Renal cortex interstitium (tissue), 11 donors: Measurements from ENCODE around the gene CBFA2T3. TPM values are rescaled to one million over a fixed set of nuclear protein-coding genes. Genes with fewer than 3 reads are reported as not detected.
"Not testable (repeated sequence)": the region's sequence is repeated elsewhere in the genome, so short reads cannot be mapped to it uniquely, and the experiment has no call there.

ENCODE experiments used
- DNase-seq, 11 donors: peaks; one replicate each; pipeline ENCODE4 v3.0.0-alpha.2; 2013; ENCODE audit warnings: low read depth in 9 of 11, low spot score in 4 of 11; ENCODE audit errors: extremely low read depth in 1 of 11
- polyA plus RNA-seq, 3 donors: library from polyadenylated mRNA; unstranded; fragments of 120-200 nt; gene quantifications; one replicate each; pipeline ENCODE4 v1.2.1, GENCODE V29; 2013; ENCODE audit not compliant: insufficient read length in 3 of 3

CBFA2T3 gene
- polyA plus RNA-seq, 3 donors = 2.6 to 5.5 (median 2.7) TPM

DNA sequence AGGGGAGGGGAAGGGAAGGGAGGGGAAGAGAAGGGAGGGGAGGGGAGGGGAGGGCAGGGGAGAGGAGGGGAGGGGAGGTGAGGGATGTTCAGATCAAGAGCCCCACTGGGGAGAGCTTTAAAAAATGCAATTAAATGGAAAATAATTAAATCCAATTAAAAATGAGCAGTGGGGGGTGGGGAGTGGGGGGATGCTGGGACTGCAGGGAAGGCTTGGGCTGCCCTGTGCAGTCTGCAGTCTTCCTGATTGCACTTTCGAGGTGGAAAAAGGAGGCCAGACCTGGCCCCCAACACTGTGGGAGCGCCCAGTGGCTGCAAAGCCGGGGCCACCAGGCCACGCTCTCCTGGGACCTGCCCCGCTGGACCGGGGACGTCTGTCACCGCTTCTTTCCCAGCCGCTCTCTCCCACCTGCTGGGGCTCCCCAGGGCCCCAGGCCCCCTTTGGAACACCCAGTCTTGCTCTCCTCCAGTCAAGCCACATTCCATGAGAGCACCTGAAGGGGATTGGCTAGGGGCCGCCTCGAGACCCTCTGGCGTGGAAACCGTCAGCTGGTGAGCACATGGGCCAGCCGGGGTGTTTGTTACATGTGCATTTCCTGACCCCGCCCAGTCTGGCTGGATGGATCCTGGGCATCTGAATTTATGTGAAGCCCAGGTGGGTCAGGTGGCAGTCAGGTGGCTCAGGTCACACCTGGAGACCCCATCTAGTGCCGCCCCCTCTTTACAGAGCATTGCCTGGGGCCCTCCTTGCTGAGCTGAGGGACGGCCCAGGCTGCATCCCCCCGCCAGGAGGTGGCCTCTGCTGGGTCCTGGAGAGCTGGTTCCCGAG is 37.6 kb upstream of the CBFA2T3 start:
- DNase-seq = no peak

- no peak for DNase-seq
These were observed 36.8 kb upstream of the CBFA2T3 start for GRCh38 chr16:89013692-89014402.

DNA sequence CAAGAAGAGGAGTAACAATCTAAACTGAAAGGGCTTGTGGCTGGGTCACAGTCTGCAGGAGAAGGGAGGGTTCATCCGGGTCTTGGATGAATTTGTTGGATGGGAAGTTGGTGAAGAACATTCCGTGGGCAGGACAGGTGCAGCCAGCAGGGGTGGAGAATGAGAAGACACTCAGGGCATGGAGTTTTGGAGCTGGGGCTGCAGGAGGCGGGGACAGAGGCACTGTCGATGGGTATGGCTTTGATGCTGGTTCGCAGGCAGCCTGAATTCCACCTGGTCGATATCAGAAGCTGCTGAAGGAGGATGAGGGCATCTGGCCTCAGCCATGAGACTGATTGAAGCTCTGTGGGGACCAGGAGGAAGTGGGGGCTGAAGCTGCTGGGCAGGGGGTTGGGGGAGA is 36.1 kb upstream of the CBFA2T3 start:
- no peak for DNase-seq

DNA sequence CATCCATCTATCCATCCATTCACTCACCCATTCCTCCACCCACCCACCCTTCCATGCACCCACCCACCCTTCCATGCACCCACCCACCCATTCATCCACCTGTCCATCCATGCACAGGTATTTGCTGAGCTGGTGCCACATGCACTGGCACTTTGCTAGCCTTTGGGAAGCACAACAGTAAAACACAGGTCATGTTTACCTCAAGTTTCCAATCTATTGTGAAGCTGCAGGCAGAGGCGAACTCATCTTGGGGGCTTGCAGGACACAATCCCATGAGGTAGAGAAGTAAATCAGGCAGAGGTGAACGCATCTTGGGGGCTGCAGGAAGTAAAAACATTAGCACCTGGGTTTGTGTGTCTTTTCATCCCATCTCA is 35.6 kb upstream of the CBFA2T3 start:
- DNase-seq = no peak

- DNase-seq = no peak
These were observed 35.1 kb upstream of the CBFA2T3 start for GRCh38 chr16:89011909-89012621.

DNA sequence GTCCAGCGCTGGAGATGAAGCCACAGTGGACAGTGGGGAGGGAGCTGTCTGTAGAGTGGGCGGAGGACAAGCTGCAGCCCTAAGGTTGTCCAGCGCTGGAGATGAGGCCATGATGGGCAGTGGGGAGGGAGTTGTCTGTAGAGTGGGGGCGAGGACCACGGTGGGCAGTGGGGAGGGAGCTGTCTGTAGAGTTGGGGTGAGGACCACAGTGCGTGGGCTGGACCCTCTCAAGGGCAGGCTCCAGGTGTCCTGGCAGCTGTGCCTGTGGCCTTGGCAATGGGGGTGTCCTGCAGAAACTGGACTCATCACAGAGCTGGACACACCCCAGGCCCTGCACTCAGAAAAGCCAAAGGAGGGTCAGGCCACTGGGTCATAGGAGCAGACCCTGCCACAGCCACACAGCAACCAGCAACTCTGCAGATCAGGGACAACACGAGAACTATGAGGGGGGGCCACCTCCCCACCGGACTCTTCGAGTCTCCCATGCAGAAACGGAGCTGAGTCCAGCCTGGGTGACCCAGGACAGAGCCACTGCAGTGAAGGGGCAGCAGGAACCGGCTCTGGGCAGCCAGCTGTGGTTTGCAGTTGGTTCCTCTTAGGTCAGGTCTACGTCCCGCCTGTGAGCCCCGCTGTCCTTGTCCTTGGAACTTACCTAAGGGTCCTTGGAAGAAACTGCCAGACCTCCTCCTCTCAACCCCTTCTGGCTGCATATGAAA is 33.4 kb upstream of the CBFA2T3 start:
- no peak for DNase-seq

- DNase-seq = peak in 8 of 11 donors; percentile 14 to 48 (median 34)
These were observed 32.6 kb upstream of the CBFA2T3 start for GRCh38 chr16:89009343-89010209.

- DNase-seq = not testable (repeated sequence)
These were observed 31.8 kb upstream of the CBFA2T3 start for GRCh38 chr16:89008796-89009195.

- no peak for DNase-seq
These were observed 30.6 kb upstream of the CBFA2T3 start for GRCh38 chr16:89007371-89008249.

DNA sequence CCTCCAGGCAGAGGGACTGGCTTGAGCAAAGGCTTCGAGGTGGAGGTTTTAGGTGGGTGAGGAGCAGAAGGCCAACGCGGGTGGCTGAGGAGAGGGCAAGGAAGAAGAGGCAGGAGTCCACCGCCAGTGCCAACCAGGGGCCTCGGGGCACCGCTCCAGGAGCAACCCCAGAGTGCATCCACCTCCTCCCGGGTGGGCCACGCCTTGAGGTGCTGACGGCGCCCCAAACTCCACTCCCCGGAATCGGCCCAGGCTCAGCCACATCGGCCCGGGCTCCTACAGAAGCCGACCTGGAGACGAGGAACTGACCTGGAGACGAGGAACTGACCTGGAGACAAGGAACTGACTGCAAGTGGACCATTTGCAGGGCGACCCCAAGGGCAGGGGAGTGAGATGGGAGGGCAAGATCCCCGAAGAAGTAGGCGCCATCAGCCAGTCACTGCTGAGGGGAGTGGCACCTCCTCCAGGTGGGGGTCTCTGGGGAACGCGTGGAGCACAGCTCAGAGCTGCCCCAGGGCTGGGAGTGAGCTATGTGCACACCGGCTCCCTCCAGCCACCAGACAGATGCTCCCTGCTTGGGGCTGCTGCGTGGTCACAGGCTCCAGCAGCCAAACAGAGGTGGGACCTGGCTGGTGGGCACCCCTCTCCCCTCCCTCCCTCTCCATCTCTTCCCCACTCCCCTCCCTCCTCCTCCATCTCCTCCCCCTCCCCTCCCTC is 29.2 kb upstream of the CBFA2T3 start:
- no peak for DNase-seq

DNA sequence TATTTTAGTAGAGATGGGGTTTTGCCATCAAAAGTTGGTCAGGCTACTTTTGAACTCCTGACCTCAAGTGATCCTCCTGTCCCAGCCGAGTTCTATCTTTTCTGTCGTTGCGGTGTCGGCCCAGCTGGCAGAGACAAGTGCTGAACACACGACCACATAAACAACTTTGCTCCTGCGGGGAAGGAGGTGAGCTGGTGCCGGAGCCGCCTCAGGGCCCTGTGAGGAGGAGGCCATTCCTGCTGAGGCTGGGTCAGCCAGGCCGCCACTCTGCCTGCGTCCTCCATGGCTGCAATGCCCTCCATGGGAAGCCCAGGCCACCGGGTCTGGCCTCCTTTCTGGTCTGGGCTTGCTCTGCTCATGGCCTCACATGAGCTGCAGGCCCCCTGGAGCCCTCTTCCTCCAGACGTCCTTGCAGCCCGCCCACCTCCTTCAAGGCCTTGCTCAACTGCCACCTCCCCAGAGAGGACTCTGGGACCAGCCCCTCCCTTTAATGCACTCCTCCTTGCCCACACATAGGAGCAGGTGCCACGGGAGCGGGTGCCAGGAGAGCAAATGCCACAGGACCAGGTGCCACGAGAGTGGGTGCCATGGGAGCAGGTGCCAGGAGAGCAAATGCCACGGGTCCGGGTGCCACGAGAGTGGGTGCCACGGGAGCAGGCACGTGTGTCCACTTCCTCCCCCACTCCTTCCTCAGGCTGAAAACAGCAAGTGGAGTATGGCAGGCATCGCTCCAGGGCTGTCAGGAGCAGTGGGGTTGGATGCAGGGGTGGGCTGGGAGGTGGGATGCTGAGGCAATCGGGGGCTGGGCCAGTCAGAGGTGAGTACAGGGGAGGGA is 28.4 kb upstream of the CBFA2T3 start:
- no peak for DNase-seq

- no peak for DNase-seq
These were observed 27.3 kb upstream of the CBFA2T3 start for GRCh38 chr16:89004209-89004831.

- no peak for DNase-seq
These were observed 26.8 kb upstream of the CBFA2T3 start for GRCh38 chr16:89003831-89004208.

- no peak for DNase-seq
These were observed 26.1 kb upstream of the CBFA2T3 start for GRCh38 chr16:89002851-89003830.
